ENCODE data around the gene QPRT.

GRCh38 chr16:29650771-29651170, 28.2 kb upstream of the QPRT start:
- TF ChIP-seq POLR2A (IDR thresholded peaks at IDR 0.05; ENCODE audit: extremely low read depth, insufficient read length): no peak
- TF ChIP-seq, protein P1, sequence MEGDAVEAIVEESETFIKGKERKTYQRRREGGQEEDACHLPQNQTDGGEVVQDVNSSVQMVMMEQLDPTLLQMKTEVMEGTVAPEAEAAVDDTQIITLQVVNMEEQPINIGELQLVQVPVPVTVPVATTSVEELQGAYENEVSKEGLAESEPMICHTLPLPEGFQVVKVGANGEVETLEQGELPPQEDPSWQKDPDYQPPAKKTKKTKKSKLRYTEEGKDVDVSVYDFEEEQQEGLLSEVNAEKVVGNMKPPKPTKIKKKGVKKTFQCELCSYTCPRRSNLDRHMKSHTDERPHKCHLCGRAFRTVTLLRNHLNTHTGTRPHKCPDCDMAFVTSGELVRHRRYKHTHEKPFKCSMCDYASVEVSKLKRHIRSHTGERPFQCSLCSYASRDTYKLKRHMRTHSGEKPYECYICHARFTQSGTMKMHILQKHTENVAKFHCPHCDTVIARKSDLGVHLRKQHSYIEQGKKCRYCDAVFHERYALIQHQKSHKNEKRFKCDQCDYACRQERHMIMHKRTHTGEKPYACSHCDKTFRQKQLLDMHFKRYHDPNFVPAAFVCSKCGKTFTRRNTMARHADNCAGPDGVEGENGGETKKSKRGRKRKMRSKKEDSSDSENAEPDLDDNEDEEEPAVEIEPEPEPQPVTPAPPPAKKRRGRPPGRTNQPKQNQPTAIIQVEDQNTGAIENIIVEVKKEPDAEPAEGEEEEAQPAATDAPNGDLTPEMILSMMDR (IDR thresholded peaks at IDR 0.05; ENCODE audit: low read depth, low read length): no peak
- no peak for TF ChIP-seq MYC (IDR thresholded peaks at IDR 0.05; ENCODE audit: low read depth, low read length)

Data from NB4 (cell line).